Fibroblast of pulmonary artery (primary cell): Measurements from ENCODE around the gene PRICKLE1.

Experiments used
- DNase-seq: peaks from one replicate; pipeline ENCODE4 v3.0.0-alpha.2; 2010; ENCODE audit warnings: low read depth
- H3K4me3 ChIP-seq: replicated peaks from 2 replicates; pipeline ENCODE4 v1.5.1; 2011; ENCODE audit warnings: low read depth, mild to moderate bottlenecking, control low read depth, low read length, moderate library complexity
- TF ChIP-seq, protein P1 (sequence below): IDR thresholded peaks from 2 replicates; pipeline ENCODE4 v1.5.1; 2011; ENCODE audit warnings: mild to moderate bottlenecking, control low read depth, low read length, inconsistent platforms; ENCODE audit errors: missing control alignments

PRICKLE1 gene

DNA sequence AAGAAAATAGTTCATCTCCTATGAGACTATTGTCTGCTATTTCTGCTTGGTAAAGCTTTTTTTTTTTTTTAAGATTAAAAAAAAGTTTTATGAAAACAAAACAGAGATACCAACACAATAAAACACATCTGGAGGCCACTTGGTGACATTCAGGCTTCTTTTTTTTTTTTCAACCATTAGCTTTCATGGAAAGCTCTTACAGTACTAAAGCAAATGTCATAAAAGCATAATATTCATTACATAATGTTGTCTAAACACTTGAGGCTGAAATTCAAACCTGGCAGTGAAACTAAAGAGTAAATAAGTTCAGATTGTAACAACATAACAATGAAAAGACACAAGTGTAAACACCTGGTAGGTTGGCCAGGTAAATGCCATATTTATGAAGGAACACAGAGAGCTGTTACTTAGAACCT, 14.7 kb downstream of the PRICKLE1 start:
- TF ChIP-seq, protein P1, sequence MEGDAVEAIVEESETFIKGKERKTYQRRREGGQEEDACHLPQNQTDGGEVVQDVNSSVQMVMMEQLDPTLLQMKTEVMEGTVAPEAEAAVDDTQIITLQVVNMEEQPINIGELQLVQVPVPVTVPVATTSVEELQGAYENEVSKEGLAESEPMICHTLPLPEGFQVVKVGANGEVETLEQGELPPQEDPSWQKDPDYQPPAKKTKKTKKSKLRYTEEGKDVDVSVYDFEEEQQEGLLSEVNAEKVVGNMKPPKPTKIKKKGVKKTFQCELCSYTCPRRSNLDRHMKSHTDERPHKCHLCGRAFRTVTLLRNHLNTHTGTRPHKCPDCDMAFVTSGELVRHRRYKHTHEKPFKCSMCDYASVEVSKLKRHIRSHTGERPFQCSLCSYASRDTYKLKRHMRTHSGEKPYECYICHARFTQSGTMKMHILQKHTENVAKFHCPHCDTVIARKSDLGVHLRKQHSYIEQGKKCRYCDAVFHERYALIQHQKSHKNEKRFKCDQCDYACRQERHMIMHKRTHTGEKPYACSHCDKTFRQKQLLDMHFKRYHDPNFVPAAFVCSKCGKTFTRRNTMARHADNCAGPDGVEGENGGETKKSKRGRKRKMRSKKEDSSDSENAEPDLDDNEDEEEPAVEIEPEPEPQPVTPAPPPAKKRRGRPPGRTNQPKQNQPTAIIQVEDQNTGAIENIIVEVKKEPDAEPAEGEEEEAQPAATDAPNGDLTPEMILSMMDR: no peak
- no peak for DNase-seq
- H3K4me3 ChIP-seq: no peak overlapping the region

DNA sequence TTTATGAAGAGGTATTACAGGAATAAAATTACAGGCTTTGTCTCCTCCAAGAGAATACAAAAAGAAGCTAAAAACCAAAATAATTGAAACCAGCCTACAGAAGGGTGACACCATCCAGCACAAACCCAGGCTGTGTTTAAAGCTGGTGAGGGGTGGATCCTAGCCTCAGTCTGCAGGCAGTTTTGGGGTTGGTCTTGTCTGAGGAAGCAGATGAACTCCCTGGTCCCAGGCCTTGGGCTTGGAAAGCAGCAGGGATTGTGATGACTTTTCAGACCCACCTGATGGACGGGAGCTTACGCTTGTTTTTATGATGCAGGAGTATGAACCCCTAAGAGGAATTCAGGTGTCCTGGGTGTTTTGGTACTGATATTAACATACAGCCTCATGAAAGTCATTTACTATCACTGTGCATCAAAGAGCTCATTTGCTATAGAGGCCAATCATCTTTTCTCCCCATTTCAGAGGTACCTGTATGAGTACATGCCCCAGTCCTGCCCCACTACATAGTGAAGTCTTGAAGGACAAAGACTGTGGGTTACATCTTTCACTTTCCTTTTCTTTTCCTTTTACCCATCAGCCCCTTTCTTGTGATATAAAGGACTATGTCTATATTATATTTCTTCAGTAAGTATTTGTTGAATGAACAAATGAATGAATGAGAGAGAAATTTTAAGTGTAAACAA, 18.1 kb downstream of the PRICKLE1 start:
- TF ChIP-seq, protein P1: no peak
- no peak for DNase-seq

DNA sequence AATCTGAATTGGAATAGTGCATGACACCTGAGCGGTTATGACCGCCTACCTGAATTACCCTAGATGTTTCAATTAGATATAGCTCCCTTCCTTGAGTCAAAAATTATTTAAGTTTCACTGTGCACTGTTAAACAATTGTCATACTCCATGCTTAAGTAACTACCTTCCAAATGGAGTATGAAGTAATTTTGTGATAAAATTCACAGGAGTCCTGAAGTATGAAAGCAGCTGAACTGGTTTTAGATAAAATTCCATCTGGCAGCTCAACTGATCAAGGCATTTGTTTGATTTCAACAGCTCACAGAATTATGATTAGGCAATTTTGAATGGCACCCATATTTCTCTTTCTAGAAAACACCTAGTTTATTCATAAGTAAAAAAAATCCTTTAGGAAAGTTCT, 19.5 kb downstream of the PRICKLE1 start:
- TF ChIP-seq, protein P1: no peak
- no peak overlapping the region for H3K4me3 ChIP-seq
- DNase-seq: no peak

More for the DNA sequence above, 18.1 kb downstream of the PRICKLE1 start:
- H3K4me3 ChIP-seq: no peak overlapping the region

DNA sequence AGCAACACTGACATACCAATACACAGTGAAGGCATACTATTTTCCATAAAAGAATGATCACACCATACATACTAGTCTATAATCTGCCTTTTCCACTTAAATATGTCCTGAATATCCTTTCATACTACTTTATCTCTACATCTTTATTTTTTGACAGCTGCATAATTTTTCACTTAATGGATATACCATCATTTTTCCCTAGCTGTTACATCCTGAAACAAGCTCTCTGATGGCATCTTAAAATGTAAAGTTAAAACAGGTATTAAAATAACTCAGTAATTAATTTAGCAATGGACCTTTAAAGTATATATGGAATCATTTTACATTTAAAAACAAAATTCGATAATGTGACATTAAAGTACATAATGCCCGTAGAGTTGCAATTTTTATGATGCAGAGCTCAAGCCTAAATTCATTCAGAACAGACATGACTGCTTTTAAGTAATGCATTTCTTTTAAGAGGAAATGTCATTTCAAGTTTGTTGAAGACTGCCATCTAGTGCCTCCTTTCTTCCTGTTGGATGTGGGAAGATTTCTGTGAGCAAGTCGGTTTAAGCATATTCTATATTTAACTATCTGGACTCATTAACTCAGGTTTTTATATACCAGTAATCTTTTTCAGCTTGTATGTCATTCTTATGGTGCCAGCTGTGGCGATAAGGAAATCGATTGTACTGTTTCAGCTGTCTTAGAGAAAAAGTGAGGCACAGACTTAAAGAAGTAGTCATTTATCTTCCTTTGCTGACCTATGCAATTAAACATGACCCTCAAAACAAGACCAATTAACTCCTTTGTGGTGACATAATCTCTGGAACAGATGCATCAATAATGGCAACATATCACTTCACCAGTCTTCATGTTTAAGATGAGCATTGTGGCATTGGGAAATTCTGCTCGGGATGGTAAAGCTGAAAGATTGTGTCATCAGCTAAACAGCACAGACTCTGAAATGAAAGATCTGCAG, 20.3 kb downstream of the PRICKLE1 start:
- TF ChIP-seq, protein P1: peak; percentile 75
- peak; percentile 78 for DNase-seq
- H3K4me3 ChIP-seq: no peak overlapping the region

DNA sequence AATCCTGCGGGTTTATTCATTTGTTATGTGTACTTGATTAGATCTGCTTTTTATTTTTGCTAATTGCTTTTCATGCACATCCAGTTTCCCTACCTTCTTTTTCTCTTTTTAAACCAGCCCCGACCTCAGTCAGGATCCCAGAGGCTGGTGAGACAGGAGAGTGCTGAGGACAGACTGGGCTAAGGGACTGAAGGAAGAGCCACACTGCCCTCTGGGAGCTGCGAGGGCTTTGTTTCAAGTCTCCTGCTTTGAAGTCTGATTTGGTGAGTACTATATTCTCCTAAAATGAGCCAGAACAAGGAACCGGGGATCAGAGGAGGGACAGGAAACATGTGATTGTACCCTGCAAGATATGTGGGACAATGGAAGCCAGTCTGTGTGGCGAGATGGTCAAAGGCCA, 23.9 kb downstream of the PRICKLE1 start:
- H3K4me3 ChIP-seq: no peak overlapping the region
- DNase-seq: no peak
- TF ChIP-seq, protein P1: no peak

DNA sequence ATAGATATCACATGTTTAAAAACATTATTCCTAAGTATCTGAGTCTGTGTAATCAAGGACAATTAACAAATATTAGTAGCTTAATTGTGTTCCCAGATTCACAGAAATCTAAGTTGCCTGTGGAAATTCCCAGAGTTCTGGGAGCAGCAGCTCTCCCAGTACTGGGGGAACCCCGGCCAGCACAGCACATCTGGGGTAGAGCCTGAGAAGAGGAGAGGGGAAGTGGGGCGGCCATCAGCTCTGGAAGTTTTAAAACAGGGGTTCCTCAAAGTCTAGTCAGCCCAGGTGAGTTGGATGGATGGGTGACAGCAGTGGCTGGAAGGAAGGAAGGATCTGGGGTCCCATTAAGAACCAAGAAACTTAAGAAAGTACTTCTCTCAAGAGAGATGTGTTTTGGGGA, 24.6 kb downstream of the PRICKLE1 start:
- DNase-seq: no peak
- no peak overlapping the region for H3K4me3 ChIP-seq
- TF ChIP-seq, protein P1: no peak
